HepG2 (cell line): ENCODE data around the gene CALY. TPM values are rescaled to one million over a fixed set of nuclear protein-coding genes. Genes with fewer than 3 reads are reported as not detected.
A peak's percentile ranks its signal among the peaks of the same experiment; 100 is the strongest.

ENCODE experiments used
- AGO2 ChIP-seq: fragments of 200-400 bp; formaldehyde crosslinking; optimal IDR thresholded peaks from 2 replicates; pipeline ENCODE3; 2017; ENCODE audit warnings: mild to moderate bottlenecking, low read depth, low read length, moderate library complexity
- BRD4 ChIP-seq: sonication (generic); formaldehyde crosslinking; IDR thresholded peaks from 2 replicates; pipeline ENCODE4 v1.4.0; 2020; ENCODE audit warnings: missing genetic modification reagents
- CREB1 ChIP-seq, 2 experiments: fragments of 450-650 bp in 1 of 2; IDR thresholded peaks; 2 replicates each; pipeline ENCODE4 v1.6.1; 2016 to 2017; ENCODE audit warnings: control low read depth in 1 of 2, mild to moderate bottlenecking in 1 of 2, missing compliant biosample characterization in 1 of 2, missing genetic modification characterization in 1 of 2
- HDAC1 ChIP-seq: sonication (generic); formaldehyde crosslinking; IDR thresholded peaks from 2 replicates; pipeline ENCODE4 v1.5.1; 2020; ENCODE audit warnings: mild to moderate bottlenecking, missing genetic modification reagents
- HNF1A ChIP-seq, 2 experiments: sonication (generic) in 1 of 2; formaldehyde crosslinking in 1 of 2; IDR thresholded peaks; 2 replicates each; pipeline versions ENCODE4 v1.4.0 to v1.6.1; 2016 to 2020; ENCODE audit warnings: borderline replicate concordance in 1 of 2, low read depth in 1 of 2, mild to moderate bottlenecking in 1 of 2, missing genetic modification reagents in 1 of 2
- JUNB ChIP-seq: sonication (generic); formaldehyde crosslinking; IDR thresholded peaks from 2 replicates; pipeline ENCODE4 v1.8.0; 2022; ENCODE audit warnings: missing genetic modification reagents, mild to moderate bottlenecking, borderline replicate concordance
- KDM3A ChIP-seq: IDR thresholded peaks from 2 replicates; pipeline ENCODE4 v1.6.1; 2018; ENCODE audit warnings: low read depth, missing compliant biosample characterization
- MAFG ChIP-seq: sonication (generic); formaldehyde crosslinking; IDR thresholded peaks from 2 replicates; pipeline ENCODE4 v1.5.1; 2020; ENCODE audit warnings: mild to moderate bottlenecking, missing genetic modification reagents
- POLR2A ChIP-seq, 2 experiments: IDR thresholded peaks; 2 replicates each; pipeline ENCODE4 v1.6.1; 2011; ENCODE audit warnings: low read depth in 2 of 2, low read length in 2 of 2, mild to moderate bottlenecking in 1 of 2, moderate library complexity in 1 of 2; ENCODE audit not compliant: insufficient read depth in 1 of 2
- SOX5 ChIP-seq: IDR thresholded peaks from 2 replicates; pipeline ENCODE4 v1.6.1; 2016; ENCODE audit warnings: borderline replicate concordance
- SRSF1 ChIP-seq: fragments of 200-400 bp; formaldehyde crosslinking; optimal IDR thresholded peaks from 2 replicates; pipeline ENCODE3; 2017; ENCODE audit warnings: mild to moderate bottlenecking, low read depth, low read length, moderate library complexity
- SRSF4 ChIP-seq: fragments of 200-400 bp; formaldehyde crosslinking; IDR thresholded peaks from one replicate; pipeline ENCODE4 v1.6.1; 2018; ENCODE audit warnings: mild to moderate bottlenecking, low read depth, low read length, moderate library complexity; ENCODE audit not compliant: poor library complexity, severe bottlenecking
- YEATS2 ChIP-seq: sonication (generic); formaldehyde crosslinking; IDR thresholded peaks from 2 replicates; pipeline ENCODE4 v1.4.0; 2020; ENCODE audit warnings: missing genetic modification reagents, borderline replicate concordance
- ZNF317 ChIP-seq: sonication (generic); formaldehyde crosslinking; IDR thresholded peaks from 2 replicates; pipeline ENCODE4 v1.5.0; 2020; ENCODE audit warnings: mild to moderate bottlenecking, missing genetic modification reagents
- ZNF441 ChIP-seq: sonication (generic); formaldehyde crosslinking; IDR thresholded peaks from 2 replicates; pipeline ENCODE4 v1.7.0; 2021; ENCODE audit warnings: missing genetic modification reagents, borderline replicate concordance
- ZNF788 ChIP-seq: sonication (generic); formaldehyde crosslinking; IDR thresholded peaks from 2 replicates; pipeline ENCODE4 v1.5.0; 2020; ENCODE audit warnings: mild to moderate bottlenecking, missing genetic modification reagents, borderline replicate concordance
- polyA plus RNA-seq, 8 experiments: library from polyadenylated mRNA; depleted of rRNA in 3 of 8; stranded (reverse) in 7 of 8; unstranded in 1 of 8; fragments of >200 nt; fragmentation: Illumina TruSeq in 4 of 8; extraction: Trizol in 4 of 8; gene quantifications; 2 replicates each; pipeline versions ENCODE4 v1.2.1 to v1.2.3, GENCODE V29; 2011 to 2016; ENCODE audit warnings: low read depth in 4 of 8, missing spikeins in 1 of 8, mixed read lengths in 1 of 8; ENCODE audit not compliant: insufficient read depth in 1 of 8
- total RNA-seq, 5 experiments: library from RNA; depleted of rRNA; stranded (reverse); fragments of >200 nt; fragmentation: Illumina TruSeq; extraction: Trizol; gene quantifications; 2 replicates each; pipeline ENCODE4 v1.2.3, GENCODE V29; 2016; ENCODE audit warnings: low read depth in 1 of 5
- TF ChIP-seq, protein P1 (sequence below): sonication (generic); formaldehyde crosslinking; IDR thresholded peaks from 2 replicates; pipeline ENCODE4 v1.5.0; 2020; ENCODE audit warnings: missing genetic modification reagents
- TF ChIP-seq, protein P2 (sequence below): sonication (generic); formaldehyde crosslinking; IDR thresholded peaks from 2 replicates; pipeline ENCODE4 v1.5.1; 2020; ENCODE audit warnings: mild to moderate bottlenecking, missing genetic modification reagents, moderate library complexity
- TF ChIP-seq, protein P3 (sequence below): sonication (generic); formaldehyde crosslinking; IDR thresholded peaks from 2 replicates; pipeline ENCODE4 v1.4.0; 2020; ENCODE audit warnings: missing genetic modification reagents, low read depth, mild to moderate bottlenecking, borderline replicate concordance

The CALY gene
- total and polyA plus RNA-seq, 2 of the 13 experiments (the other 11 are each of a cell fraction or from before 2014, with no cell fraction given), result 0.08 TPM; not detected in 1

DNA sequence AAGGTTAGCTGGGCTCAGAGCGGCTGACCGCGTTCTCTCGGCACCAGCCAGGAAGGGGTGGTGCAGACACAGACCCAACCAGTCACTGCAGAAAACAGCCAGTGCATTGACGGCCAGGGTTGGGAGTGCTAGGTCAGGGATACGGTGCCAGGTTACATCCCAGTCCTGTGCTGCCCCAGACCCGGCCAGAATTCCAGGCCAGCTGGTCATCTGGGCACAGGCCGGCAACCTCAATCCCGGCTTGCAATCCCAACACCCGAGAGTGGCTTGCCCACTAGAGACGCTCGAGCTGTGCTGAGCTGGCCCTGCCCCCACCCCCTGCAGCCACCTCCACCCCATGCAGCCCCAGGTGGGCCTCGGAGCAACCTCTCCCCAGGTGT, 14.2 kb upstream of the CALY start (continued):
- TF ChIP-seq HNF1A (IDR thresholded peaks at IDR 0.05; ENCODE audit: low read depth) (no peak), HNF1A (CRISPR knock-in tag; IDR thresholded peaks at IDR 0.05; ENCODE audit: borderline replicate concordance) (no peak), SRSF4 (no peak), ZNF788 (CRISPR knock-in tag) (no peak), SRSF1 (peak; percentile 25), BRD4 (CRISPR knock-in tag) (no peak), KDM3A (CRISPR knock-in tag) (no peak), MAFG (CRISPR knock-in tag) (no peak), POLR2A (IDR thresholded peaks at IDR 0.05; ENCODE audit: insufficient read depth in 1 of 2, low read depth in 2 of 2, low read length in 2 of 2) (0 out of 4 replicates have a peak, but pooled peaks of 1 of the 2 experiments have one; percentile 32), YEATS2 (no peak), JUNB (CRISPR knock-in tag) (no peak), SOX5 (no peak), ZNF317 (CRISPR knock-in tag) (no peak), AGO2 (peak; percentile 52), CREB1 (IDR thresholded peaks at IDR 0.05) (no peak), CREB1 (CRISPR knock-in tag; IDR thresholded peaks at IDR 0.05) (no peak), ZNF441 (CRISPR knock-in tag) (no peak), HDAC1 (CRISPR knock-in tag) (no peak)
- TF ChIP-seq, protein P1, sequence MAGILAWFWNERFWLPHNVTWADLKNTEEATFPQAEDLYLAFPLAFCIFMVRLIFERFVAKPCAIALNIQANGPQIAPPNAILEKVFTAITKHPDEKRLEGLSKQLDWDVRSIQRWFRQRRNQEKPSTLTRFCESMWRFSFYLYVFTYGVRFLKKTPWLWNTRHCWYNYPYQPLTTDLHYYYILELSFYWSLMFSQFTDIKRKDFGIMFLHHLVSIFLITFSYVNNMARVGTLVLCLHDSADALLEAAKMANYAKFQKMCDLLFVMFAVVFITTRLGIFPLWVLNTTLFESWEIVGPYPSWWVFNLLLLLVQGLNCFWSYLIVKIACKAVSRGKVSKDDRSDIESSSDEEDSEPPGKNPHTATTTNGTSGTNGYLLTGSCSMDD (CRISPR knock-in tag), result no peak
- TF ChIP-seq, protein P2, sequence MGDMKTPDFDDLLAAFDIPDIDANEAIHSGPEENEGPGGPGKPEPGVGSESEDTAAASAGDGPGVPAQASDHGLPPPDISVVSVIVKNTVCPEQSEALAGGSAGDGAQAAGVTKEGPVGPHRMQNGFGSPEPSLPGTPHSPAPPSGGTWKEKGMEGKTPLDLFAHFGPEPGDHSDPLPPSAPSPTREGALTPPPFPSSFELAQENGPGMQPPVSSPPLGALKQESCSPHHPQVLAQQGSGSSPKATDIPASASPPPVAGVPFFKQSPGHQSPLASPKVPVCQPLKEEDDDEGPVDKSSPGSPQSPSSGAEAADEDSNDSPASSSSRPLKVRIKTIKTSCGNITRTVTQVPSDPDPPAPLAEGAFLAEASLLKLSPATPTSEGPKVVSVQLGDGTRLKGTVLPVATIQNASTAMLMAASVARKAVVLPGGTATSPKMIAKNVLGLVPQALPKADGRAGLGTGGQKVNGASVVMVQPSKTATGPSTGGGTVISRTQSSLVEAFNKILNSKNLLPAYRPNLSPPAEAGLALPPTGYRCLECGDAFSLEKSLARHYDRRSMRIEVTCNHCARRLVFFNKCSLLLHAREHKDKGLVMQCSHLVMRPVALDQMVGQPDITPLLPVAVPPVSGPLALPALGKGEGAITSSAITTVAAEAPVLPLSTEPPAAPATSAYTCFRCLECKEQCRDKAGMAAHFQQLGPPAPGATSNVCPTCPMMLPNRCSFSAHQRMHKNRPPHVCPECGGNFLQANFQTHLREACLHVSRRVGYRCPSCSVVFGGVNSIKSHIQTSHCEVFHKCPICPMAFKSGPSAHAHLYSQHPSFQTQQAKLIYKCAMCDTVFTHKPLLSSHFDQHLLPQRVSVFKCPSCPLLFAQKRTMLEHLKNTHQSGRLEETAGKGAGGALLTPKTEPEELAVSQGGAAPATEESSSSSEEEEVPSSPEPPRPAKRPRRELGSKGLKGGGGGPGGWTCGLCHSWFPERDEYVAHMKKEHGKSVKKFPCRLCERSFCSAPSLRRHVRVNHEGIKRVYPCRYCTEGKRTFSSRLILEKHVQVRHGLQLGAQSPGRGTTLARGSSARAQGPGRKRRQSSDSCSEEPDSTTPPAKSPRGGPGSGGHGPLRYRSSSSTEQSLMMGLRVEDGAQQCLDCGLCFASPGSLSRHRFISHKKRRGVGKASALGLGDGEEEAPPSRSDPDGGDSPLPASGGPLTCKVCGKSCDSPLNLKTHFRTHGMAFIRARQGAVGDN (CRISPR knock-in tag), result 0 out of 2 replicates have a peak, but pooled peaks have one; percentile 3
- TF ChIP-seq, protein P3, sequence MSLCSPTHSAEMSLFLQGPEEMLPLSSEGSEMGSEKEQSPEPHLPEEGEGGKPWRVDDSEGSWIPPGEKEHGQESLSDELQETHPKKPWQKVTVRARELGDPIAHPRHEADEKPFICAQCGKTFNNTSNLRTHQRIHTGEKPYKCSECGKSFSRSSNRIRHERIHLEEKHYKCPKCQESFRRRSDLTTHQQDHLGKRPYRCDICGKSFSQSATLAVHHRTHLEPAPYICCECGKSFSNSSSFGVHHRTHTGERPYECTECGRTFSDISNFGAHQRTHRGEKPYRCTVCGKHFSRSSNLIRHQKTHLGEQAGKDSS (CRISPR knock-in tag), result no peak
